Small intestine (tissue), 7 donors: ENCODE results near the gene SYTL4. TPM values are rescaled to one million over a fixed set of nuclear protein-coding genes. Genes with fewer than 3 reads are reported as not detected.

ENCODE experiments used
- DNase-seq, 2 donors: peaks; one replicate each; pipeline versions ENCODE4 v3.0.0 to v3.0.0-alpha.2; 2013
- FAIRE-seq: peaks from 2 replicates; lab custom pipeline; 2012; peaks lifted over from hg19 to GRCh38; lab: Jason Lieb, UNC
- H3K27ac ChIP-seq, 3 donors: one replicate each; pipeline ENCODE4 v1.5.1; 2013; ENCODE audit warnings: low read length in 2 of 3, mild to moderate bottlenecking in 2 of 3, control low read depth in 1 of 3, inconsistent platforms in 1 of 3, low read depth in 1 of 3, moderate library complexity in 1 of 3
- H3K27me3 ChIP-seq, 3 donors: one replicate each; pipeline ENCODE4 v1.6.1; 2013; ENCODE audit warnings: low read length in 3 of 3, inconsistent platforms in 1 of 3; ENCODE audit not compliant: control insufficient read depth in 3 of 3, insufficient read depth in 3 of 3
- H3K36me3 ChIP-seq, 3 donors: one replicate each; pipeline ENCODE4 v1.6.1; 2013; ENCODE audit warnings: low read length in 3 of 3, inconsistent platforms in 1 of 3, low read depth in 1 of 3, mild to moderate bottlenecking in 1 of 3, moderate library complexity in 1 of 3; ENCODE audit not compliant: control insufficient read depth in 3 of 3, insufficient read depth in 2 of 3
- H3K4me1 ChIP-seq, 3 donors: one replicate each; pipeline ENCODE4 v1.6.1; 2013; ENCODE audit warnings: low read length in 2 of 3, inconsistent platforms in 1 of 3, low read depth in 1 of 3, mild to moderate bottlenecking in 1 of 3, moderate library complexity in 1 of 3; ENCODE audit not compliant: control insufficient read depth in 3 of 3, insufficient read depth in 2 of 3
- H3K4me3 ChIP-seq, 3 donors: one replicate each; pipeline ENCODE4 v1.5.1; 2013; ENCODE audit warnings: low read length in 3 of 3, control low read depth in 1 of 3, inconsistent platforms in 1 of 3, low read depth in 1 of 3, mild to moderate bottlenecking in 1 of 3, moderate library complexity in 1 of 3
- H3K9me3 ChIP-seq, 2 donors: one replicate each; pipeline ENCODE4 v1.6.1; 2013; ENCODE audit warnings: low read depth in 1 of 2, low read length in 1 of 2; ENCODE audit not compliant: control insufficient read depth in 2 of 2, insufficient read depth in 1 of 2
- WGBS, 3 donors: extraction: QIAGEN DNeasy Blood & Tissue Kit; methylation state at CpG; one replicate each; pipeline ENCODE4 v1.1.7; 2013; 5-methylcytosine and 5-hydroxymethylcytosine counted together
- polyA plus RNA-seq, 4 donors: library from polyadenylated mRNA; stranded (reverse) in 3 of 4; unstranded in 1 of 4; fragments of 200-250 nt in 3 of 4; fragments of 120-200 nt in 1 of 4; gene quantifications; one replicate each; pipeline versions ENCODE4 v1.2.1 to v1.2.3, GENCODE V29; 2013
- donor health status: healthy with polysubstance abuse.
- donor health status: control.
- donor health status: control.
- donor health status: Bipolar disorder and iron deficiency.
- donor health status: healthy.

The SYTL4 gene
- polyA plus RNA-seq, 4 donors: 3.8 to 8.4 (median 5.4) TPM

DNA sequence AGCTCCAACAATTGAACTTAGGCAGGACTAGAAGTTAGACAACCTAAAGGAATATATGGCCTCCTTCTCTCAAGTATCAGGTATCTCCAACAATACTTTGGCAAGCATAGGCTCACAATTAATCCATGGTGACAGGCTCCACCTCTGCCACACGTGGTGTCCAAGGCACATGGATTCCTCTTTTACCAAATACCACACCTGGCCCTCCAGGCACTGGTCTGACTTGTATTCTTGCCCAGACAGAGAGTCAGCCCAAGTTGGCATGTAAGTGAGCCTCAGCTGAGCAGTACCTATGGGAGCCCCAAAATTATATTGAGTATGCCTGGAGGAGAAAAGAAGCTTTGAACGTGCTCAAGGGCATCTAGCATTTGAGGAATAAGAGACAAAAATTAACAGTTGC, 68.3 kb downstream of the SYTL4 start:
- Histone ChIP-seq H3K9me3 (no peaks in the 10 kb centered on the region), H3K27ac (peak overlapping the region in 1 of 3 donors; percentile 17), H3K4me3 (no peak overlapping the region), H3K36me3 (peaks cover 0 to 2% (median 0%) of the 10 kb centered on the region in 3 donors), H3K4me1 (peaks cover 0 to 18% (median 5%) of the 10 kb centered on the region in 3 donors), H3K27me3 (no peaks in the 10 kb centered on the region)
- no peak for DNase-seq
- 44 to 64% (median 45%) methylated on average over 2 of the region's 2 CpGs for WGBS, 3 donors
- FAIRE-seq: no peak

- H3K27me3 ChIP-seq: no peaks in the 10 kb centered on the region
- peaks cover 0 to 2% (median 0%) of the 10 kb centered on the region in 3 donors for H3K36me3 ChIP-seq
- no peak for DNase-seq
- peaks cover 0 to 22% (median 5%) of the 10 kb centered on the region in 3 donors for H3K4me1 ChIP-seq
- no peaks in the 10 kb centered on the region for H3K9me3 ChIP-seq
- 77 to 93% (median 85%) methylated on average over 4 of the region's 4 CpGs for WGBS, 3 donors
- H3K27ac ChIP-seq: peak overlapping the region in 1 of 3 donors; percentile 17
- H3K4me3 ChIP-seq: no peak overlapping the region
- no peak for FAIRE-seq
Observed at GRCh38 chrX:100662796-100663195, 69.1 kb downstream of the SYTL4 start.

GRCh38 chrX:100662170-100662569, 69.8 kb downstream of the SYTL4 start:
- no peak for DNase-seq
- no peaks in the 10 kb centered on the region for H3K9me3 ChIP-seq
- peaks cover 0 to 22% (median 5%) of the 10 kb centered on the region in 3 donors for H3K4me1 ChIP-seq
- H3K27me3 ChIP-seq: no peaks in the 10 kb centered on the region
- H3K27ac ChIP-seq: no peak overlapping the region
- 85 to 93% (median 93%) methylated on average over 13 of the region's 13 CpGs for WGBS, 3 donors
- H3K4me3 ChIP-seq: no peak overlapping the region
- H3K36me3 ChIP-seq: peaks cover 0 to 2% (median 0%) of the 10 kb centered on the region in 3 donors
- no peak for FAIRE-seq

DNA sequence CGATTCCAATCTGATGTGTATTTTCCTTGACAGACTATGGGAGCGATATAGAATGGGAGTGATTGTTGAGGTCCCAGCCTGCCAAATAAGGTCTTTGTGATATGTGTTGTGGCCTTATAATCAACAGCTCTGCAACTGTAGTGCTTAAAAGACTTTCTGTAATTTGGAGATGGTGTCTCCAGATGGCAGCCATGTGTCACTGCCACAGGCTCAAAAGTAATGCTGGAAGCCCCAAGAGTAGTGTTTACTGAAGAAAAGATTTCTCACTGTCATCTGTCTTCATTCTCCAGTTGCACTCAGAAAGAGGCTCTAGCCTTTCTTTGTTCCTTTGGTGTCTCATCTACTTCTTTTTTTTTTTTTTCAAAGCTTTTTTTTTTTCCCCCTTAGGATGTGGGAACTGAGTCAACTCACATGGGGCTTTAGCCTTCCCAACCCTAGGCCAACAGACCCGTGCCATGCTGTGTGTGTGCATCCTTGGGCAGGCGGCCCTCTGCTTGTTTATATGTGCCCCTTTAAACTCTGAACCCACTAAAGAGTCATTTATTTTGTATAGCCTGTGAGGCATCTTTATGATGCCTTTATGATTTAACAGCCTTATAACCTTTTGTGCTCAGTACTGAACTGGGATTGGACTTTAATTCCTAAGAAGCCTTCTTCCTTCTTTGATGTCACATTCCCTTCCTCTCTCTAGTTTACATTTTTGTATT, 72.3 kb downstream of the SYTL4 start:
- H3K27me3 ChIP-seq: no peaks in the 10 kb centered on the region
- 19 to 62% (median 45%) methylated on average over 4 of the region's 4 CpGs for WGBS, 3 donors
- peaks cover 0 to 2% (median 0%) of the 10 kb centered on the region in 3 donors for H3K36me3 ChIP-seq
- peaks cover 0 to 22% (median 5%) of the 10 kb centered on the region in 3 donors for H3K4me1 ChIP-seq
- H3K9me3 ChIP-seq: no peaks in the 10 kb centered on the region
- DNase-seq: peak; percentile 52 to 54
- FAIRE-seq: no peak
- H3K4me3 ChIP-seq: no peak overlapping the region
- peak overlapping the region in 2 of 3 donors; percentile 64 to 84 for H3K27ac ChIP-seq

DNA sequence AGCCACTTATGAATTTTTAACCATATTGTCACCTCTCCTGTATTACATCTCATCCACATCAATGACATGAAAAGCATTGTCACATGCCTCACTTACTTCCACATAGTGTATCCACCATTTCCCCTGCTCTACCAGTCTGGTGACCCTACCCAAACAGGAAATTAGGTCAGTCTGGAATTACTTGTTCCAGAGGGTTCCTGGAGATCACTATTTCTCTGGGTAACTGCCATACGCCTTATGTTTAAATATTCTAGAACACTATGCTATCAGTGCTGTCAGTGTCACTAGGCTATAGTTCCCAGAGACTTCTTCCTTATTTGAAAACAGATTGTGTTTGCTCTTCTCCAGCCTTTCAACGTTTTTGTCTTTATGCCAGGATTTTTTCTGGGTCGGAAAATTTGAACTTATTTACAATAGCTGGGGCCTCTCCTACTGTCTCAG, 73.0 kb downstream of the SYTL4 start:
- peaks cover 0 to 2% (median 0%) of the 10 kb centered on the region in 3 donors for H3K36me3 ChIP-seq
- WGBS, 3 donors: 22 to 35% (median 28%) methylated on average over 3 of the region's 3 CpGs
- DNase-seq (no peak), FAIRE-seq (no peak)
- H3K9me3 ChIP-seq: no peaks in the 10 kb centered on the region
- H3K4me3 ChIP-seq: no peak overlapping the region
- no peaks in the 10 kb centered on the region for H3K27me3 ChIP-seq
- peak overlapping the region in 1 of 3 donors; percentile 84 for H3K27ac ChIP-seq
- H3K4me1 ChIP-seq: peaks cover 0 to 26% (median 5%) of the 10 kb centered on the region in 3 donors

DNA sequence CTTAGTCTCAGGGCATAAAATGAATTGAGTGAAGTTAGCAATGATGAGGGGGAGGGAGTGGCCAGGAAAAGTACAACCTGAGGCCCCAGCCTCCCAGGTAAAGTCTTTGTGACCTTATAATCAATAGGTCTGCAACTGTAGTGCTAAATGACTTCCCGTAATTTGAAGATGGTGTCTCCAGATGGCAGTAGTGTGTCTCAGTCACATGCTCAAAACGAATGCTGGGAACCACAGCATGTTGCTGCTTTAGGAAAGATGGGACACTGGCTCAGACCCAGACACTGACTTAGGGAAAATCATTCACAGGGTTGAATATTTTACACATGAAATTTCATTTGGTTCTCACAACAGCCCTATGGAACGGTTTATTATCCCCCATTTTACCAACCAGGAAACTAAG, 77.7 kb downstream of the SYTL4 start:
- no peak for FAIRE-seq
- DNase-seq: peak; percentile 48 to 53

GRCh38 chrX:100652266-100652665, 79.7 kb downstream of the SYTL4 start:
- no peak overlapping the region for H3K4me3 ChIP-seq
- no peaks in the 10 kb centered on the region for H3K9me3 ChIP-seq
- H3K4me1 ChIP-seq: peaks cover 0 to 44% (median 0%) of the 10 kb centered on the region in 3 donors
- H3K36me3 ChIP-seq: no peaks in the 10 kb centered on the region
- WGBS, 3 donors: 79 to 94% (median 90%) methylated on average over 2 of the region's 2 CpGs
- no peak for FAIRE-seq
- DNase-seq: no peak
- no peak overlapping the region for H3K27ac ChIP-seq
- H3K27me3 ChIP-seq: peaks cover 0 to 2% (median 0%) of the 10 kb centered on the region in 3 donors

More for the DNA sequence above, 77.7 kb downstream of the SYTL4 start:
- peaks cover 0 to 35% (median 5%) of the 10 kb centered on the region in 3 donors for H3K4me1 ChIP-seq
- no peaks in the 10 kb centered on the region for H3K9me3 ChIP-seq
- H3K27me3 ChIP-seq: peaks cover 0 to 2% (median 0%) of the 10 kb centered on the region in 3 donors
- no peak overlapping the region for H3K4me3 ChIP-seq
- peak overlapping the region in 1 of 3 donors; percentile 36 for H3K27ac ChIP-seq
- 17 to 21% (median 19%) methylated on average over 3 of the region's 3 CpGs for WGBS, 3 donors
- H3K36me3 ChIP-seq: no peaks in the 10 kb centered on the region

- no peak for FAIRE-seq
- H3K27ac ChIP-seq: peak overlapping the region in 2 of 3 donors; percentile 86 to 93
- H3K9me3 ChIP-seq: no peaks in the 10 kb centered on the region
- H3K4me1 ChIP-seq: peaks cover 0 to 55% (median 0%) of the 10 kb centered on the region in 3 donors
- no peak overlapping the region for H3K4me3 ChIP-seq
- 92 to 100% (median 93%) methylated on average over 1 of the region's 1 CpG for WGBS, 3 donors
- H3K27me3 ChIP-seq: peaks cover 0 to 2% (median 0%) of the 10 kb centered on the region in 3 donors
- DNase-seq: peak; percentile 20 to 32
- no peaks in the 10 kb centered on the region for H3K36me3 ChIP-seq
Observed at GRCh38 chrX:100650841-100651240, 81.1 kb downstream of the SYTL4 start.
